T-helper 2 cell (primary cell): Measurements from ENCODE around the gene CDCA8.
"Not testable (repeated sequence)": the region's sequence is repeated elsewhere in the genome, so short reads cannot be mapped to it uniquely, and the experiment has no call there.

Source experiments
- DNase-seq, 5 experiments: peaks; one replicate each; pipeline versions ENCODE4 v3.0.0 to v3.0.0-alpha.2; 2012 to 2022

Gene CDCA8

DNA sequence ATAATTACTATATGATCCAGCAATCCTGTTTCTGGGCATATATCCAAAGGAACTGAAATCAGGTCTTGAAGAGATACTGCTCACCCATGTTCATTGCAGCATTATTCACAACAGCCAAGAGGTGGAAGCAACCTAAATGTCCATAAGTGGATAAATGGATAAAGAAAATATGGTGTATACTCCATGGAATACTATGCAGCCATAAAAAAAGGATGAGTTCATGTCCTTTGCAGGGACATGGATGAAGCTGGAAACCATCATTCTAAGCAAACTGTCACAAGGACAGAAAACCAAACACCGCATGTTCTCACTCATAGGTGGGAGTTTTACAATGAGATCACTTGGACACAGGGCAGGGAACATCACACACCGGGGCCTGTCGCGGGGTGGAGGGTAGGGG, 46.3 kb downstream of the CDCA8 start:
- not testable (repeated sequence) for DNase-seq

DNA sequence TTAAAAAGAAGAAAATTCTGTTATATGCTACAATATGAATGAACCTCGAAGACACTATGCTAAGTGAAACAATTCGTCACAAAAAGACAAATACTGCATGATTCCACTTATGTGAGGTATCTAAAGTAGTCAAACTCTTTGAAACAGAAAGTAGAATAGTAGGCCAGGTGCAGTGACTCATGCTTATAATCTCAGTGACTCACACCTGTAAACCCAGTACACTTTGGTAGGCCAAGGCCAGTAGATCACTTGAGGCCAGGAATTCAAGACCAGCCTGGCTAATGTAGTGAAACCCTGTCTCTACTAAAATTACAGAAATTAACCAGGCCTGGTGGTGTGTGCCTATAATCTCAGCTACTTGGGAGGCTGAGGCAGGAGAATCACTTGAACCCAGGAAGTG, 46.9 kb downstream of the CDCA8 start:
- no peak for DNase-seq

DNA sequence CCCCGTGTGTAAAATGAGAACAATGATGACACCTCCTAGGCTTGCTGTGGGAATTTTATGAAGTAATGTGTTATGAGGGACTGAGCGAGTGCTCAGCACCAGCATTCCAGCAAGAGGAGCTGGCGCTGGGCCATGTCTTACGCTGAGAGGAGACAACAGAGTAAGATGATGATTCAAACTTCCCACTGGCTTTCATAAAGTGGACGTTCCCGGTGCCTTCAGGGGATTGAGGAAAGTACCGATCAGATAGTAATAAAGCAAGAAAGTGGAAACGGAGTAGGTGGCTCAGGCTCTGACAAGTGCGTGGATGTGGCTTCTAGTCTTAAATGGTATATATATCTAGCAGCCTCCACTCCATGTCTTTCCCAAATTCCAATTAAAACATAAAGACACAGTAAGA, 48.8 kb downstream of the CDCA8 start:
- no peak for DNase-seq

DNA sequence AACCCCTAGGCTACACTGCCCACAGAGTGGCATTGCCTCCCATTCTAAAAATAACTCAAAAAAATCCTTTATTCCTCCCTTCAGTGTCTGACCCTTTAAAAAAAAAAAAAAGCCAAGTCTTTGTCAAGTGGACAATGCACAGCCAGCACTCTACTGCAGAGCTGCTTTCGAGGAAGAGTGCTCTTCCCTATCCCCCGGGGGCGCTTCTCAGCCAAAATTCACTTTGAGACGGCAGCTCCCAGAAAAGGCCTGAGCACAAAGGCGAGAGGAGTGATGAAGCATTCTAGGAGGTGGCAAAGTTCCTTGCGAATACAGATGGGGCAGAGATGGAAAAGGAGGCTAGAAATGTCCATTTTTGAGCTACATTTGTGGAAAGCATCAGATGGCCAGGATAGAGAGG, 49.3 kb downstream of the CDCA8 start:
- DNase-seq, result no peak

DNA sequence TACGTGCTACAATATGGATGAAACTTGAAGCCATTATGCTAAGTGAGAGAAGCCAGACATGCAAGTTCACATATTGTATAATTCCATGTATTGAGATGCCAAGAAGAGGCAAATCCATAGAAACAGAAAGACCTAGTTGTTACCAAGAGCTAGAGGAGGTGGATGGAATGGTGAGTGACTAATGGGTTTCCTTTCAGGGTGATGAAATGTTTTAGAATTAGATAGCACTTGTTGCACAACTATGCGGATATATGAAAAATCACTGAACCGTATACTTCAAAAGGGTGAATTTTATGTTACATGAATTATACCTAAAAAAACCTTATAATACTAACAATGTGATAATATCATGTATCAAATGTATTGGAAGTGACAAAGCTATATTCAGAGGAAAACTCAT, 54.5 kb downstream of the CDCA8 start:
- DNase-seq, result no peak

DNA sequence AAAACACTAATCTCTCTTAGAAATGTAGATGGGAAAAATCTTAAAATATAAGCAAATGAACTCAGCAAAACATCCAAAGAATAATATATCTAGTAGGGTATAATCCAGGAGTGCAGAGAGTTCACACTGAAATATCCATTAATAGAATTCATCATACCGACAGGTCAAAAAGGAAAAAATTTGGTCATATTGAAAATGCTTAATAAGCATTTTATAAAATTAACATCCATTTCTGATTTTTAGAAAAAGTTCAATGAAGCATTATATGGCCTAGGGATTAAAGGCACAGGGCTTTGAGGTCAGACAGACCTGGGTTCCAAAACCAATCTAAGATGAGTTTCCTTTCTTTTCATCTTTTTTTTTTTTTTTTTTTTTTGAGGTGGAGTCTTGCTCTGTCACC, 56.2 kb downstream of the CDCA8 start:
- no peak for DNase-seq

DNA sequence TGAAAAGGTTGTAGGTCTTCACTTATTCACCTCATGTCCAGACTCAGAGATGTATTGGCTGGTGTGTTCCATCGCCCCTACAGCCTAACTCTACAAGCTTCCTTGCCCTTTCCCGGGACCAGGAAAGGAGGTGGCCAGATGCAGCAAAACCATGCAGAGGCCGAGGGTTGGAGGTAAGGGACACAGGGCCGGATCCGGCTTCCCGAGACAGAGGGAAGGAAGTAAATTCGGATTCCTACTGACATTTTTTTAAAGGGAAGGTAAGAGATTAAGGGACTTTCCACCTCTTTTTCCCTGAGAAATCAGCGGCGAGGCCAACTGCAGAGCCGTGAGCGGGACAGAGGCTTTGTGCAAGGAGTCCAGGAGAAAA, 59.9 kb downstream of the CDCA8 start:
- DNase-seq, result no peak

DNA sequence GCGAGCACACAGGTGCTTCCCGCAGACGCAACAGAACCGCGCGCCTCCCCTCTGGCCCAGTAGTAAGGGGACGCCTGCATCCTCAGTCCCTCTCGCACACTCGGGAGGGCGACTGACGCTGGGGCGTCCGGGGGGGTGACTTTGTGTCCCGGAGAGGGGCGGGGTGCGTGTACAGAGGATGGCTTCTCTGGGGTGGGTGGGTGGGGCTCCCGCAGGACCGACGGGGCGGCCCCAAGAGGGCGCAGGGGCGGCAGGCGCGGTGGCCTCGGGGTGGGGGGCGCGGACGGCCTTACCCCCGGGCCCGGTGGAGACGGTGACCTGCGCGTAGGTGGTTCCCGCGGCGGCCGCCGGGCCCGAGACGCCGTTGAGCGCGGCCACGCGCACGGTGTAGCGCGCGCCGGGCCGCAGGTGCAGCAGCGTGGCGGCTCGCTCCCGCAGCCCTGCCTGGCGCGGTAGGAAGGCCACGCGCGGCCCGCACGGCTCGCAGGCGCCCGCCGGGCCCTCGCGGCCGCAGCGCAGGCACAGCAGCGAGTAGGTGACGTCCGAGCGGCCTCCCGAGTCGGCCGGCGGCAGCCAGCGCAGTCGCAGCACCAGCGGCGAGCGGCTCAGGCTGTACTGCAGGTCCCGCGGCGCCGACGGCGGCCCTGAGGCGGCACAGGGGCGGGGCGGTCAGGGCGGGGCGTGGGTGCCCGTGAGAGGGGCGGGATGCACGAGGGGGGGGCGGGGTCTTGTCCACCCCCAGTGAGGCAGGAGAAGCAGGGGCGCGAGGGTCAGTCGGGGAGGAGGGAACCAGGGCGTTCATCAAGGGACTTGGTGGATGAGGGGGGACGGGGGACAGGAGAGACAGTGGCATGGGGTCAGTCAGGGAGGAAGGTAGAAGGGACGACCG, 60.5 kb downstream of the CDCA8 start:
- DNase-seq, result peak in 1 of 5 experiments; percentile 14

DNA sequence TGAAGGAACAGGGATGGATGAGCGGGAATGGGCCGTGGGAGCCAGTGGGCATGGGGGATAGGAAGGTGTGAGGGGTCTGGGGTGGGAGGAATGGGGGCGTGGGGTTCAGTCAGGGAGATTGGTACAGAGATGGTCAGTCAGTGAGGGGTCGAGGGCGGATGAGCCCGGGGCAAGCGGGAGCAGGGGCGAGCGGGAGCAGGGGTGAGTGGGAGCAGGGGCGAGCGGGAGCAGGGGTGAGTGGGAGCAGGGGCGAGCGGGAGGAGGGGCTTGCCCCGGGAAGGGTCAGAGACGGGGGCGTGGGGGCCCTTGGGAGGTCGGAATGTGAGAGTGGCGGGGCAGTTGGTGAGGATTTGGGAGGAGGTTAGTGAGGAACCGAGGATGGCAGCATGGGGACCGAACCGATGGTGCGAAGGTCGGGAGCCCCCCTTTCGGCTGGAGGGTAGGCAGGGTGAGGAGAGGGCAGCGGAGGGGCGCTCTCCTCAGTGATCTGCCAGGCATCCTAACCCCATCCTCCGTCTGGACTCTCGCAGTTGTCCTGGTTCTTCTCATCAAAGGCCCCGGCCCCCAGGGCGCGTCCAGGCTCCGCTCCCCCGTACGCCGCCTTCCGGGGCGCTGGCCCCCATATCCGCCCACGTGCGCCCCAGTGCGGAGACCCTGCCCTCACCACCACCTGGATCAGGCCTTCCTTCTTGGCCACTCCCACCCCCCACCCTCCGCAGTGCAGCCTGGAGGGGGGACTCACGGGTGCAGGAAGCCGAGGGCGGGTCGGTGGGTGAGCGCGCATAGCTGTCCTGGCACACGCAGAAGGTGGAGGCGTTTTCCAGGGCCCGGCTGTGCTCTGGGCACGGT, 61.4 kb downstream of the CDCA8 start:
- no peak for DNase-seq

DNA sequence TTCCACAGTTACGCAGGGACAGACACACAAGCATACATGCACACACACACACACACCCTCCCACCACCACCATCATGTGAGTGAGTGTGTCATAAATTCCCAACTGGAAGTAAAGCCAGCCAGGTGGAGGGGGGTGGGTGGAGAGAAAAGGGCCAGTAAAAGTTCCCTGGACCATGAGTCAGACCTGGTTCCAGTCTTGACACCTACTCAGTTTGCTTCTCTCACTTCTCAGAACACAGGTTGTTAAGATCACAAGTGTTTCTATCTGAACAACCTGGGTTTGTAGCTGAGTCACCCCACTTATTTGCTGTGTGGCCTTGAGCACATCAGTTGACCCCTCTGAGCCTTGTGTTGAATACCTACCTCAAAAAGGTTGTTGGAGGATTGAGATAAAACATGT, 63.0 kb downstream of the CDCA8 start:
- no peak for DNase-seq

DNA sequence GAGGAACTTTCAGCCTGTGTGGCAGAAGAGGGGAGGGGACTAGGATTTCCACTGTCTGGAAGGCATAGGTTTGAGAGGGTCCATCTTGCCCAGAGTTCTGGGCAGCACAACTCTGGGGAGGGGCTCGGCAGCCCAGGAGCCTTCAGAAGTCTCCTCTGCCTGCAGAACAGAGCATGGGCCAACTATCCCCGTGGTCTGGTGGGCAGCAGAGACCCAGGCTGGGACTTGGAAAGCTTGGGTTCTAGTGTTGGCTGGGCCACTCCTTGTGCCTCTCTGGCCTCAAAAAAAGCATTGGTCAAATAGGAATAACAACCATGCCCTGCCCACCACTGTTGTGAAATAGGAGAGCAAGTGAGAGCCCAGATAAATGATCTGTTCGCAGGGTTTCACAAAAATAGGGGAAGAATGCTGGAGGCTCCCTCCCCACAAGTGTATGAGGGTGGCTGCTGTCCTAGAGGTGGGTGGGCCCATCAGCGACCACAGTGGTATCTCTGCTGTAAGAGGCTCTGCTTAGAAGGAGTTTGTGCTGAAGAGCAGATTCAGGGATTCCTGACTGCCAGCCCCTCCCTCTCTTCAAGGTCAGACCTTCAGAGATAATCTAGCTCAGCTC, 63.7 kb downstream of the CDCA8 start:
- DNase-seq, result no peak
